Liver (tissue), 9 donors: ENCODE measurements around the gene SLC9C2. TPM values are rescaled to one million over a fixed set of nuclear protein-coding genes. Genes with fewer than 3 reads are reported as not detected.
"Not testable (repeated sequence)": the region's sequence is repeated elsewhere in the genome, so short reads cannot be mapped to it uniquely, and the experiment has no call there.

Experiments
- DNase-seq: peaks from one replicate; pipeline ENCODE4 v3.0.0-alpha.2; 2017; ENCODE audit warnings: low spot score
- H3K27ac ChIP-seq, 2 donors: one replicate each; pipeline ENCODE4 v1.7.0; 2013; ENCODE audit warnings: inconsistent platforms in 2 of 2, low read length in 2 of 2, control low read depth in 1 of 2, low read depth in 1 of 2, mild to moderate bottlenecking in 1 of 2
- H3K27me3 ChIP-seq, 4 donors: one replicate each; pipeline versions ENCODE4 v1.6.1 to v1.7.0; 2013; ENCODE audit warnings: low read length in 3 of 4, inconsistent platforms in 1 of 4, mild to moderate bottlenecking in 1 of 4, moderate library complexity in 1 of 4; ENCODE audit not compliant: control insufficient read depth in 4 of 4, insufficient read depth in 4 of 4
- H3K36me3 ChIP-seq, 4 donors: one replicate each; pipeline versions ENCODE4 v1.6.1 to v1.7.0; 2013; ENCODE audit warnings: low read length in 3 of 4, mild to moderate bottlenecking in 3 of 4, low read depth in 1 of 4, moderate library complexity in 1 of 4; ENCODE audit not compliant: control insufficient read depth in 4 of 4, insufficient read depth in 3 of 4
- H3K4me1 ChIP-seq, 4 donors: one replicate each; pipeline versions ENCODE4 v1.6.1 to v1.7.0; 2013; ENCODE audit warnings: low read length in 3 of 4, mild to moderate bottlenecking in 3 of 4, moderate library complexity in 1 of 4; ENCODE audit not compliant: control insufficient read depth in 4 of 4, insufficient read depth in 4 of 4
- H3K4me3 ChIP-seq, 3 donors: one replicate each; pipeline versions ENCODE4 v1.6.1 to v1.7.0; 2013; ENCODE audit warnings: low read length in 3 of 3, control low read depth in 1 of 3, low read depth in 1 of 3, mild to moderate bottlenecking in 1 of 3
- H3K9ac ChIP-seq, 2 donors: one replicate each; pipeline ENCODE4 v1.7.0; 2013; ENCODE audit warnings: low read length in 2 of 2, mild to moderate bottlenecking in 2 of 2, moderate library complexity in 2 of 2, control low read depth in 1 of 2, low read depth in 1 of 2
- H3K9me3 ChIP-seq, 4 donors: one replicate each; pipeline versions ENCODE4 v1.6.1 to v1.7.0; 2013; ENCODE audit warnings: low read length in 3 of 4; ENCODE audit not compliant: control insufficient read depth in 4 of 4
- CTCF ChIP-seq: fragments of 150-350 bp; IDR thresholded peaks from 2 replicates; pipeline ENCODE4 v1.5.1; 2017; ENCODE audit warnings: improper control_type of control experiment, low read depth, low read length; ENCODE audit not compliant: missing input control
- GABPA ChIP-seq, 2 donors: IDR thresholded peaks in 1 of 2; conservative IDR thresholded peaks in 1 of 2; 2 replicates each; pipeline ENCODE4 v1.6.1; 2016; ENCODE audit warnings: antibody characterized with exemption in 2 of 2, mild to moderate bottlenecking in 1 of 2, moderate library complexity in 1 of 2
- NR2F2 ChIP-seq: IDR thresholded peaks from 2 replicates; pipeline ENCODE4 v1.6.1; 2016; ENCODE audit warnings: antibody characterized with exemption
- SP1 ChIP-seq: IDR thresholded peaks from 2 replicates; pipeline ENCODE4 v1.6.1; 2018; ENCODE audit warnings: antibody characterized with exemption, mild to moderate bottlenecking
- WGBS: extraction: QIAGEN DNeasy Blood & Tissue Kit; methylation state at CpG from one replicate; pipeline ENCODE4 v1.1.7; 2013; 5-methylcytosine and 5-hydroxymethylcytosine counted together
- polyA plus RNA-seq, 2 donors: library from polyadenylated mRNA; stranded (reverse) in 1 of 2; unstranded in 1 of 2; fragments of 200-250 nt in 1 of 2; fragments of >200 nt in 1 of 2; fragmentation: Nextera tagmentation in 1 of 2; extraction: Ambion mirVana in 1 of 2; gene quantifications; one replicate each; pipeline versions ENCODE4 v1.2.1 to v1.2.3, GENCODE V29; 2013 to 2015
- total RNA-seq, 2 donors: library from RNA; depleted of rRNA; stranded (reverse); fragments of >200 nt; gene quantifications; one replicate each; pipeline ENCODE4 v1.2.3, GENCODE V29; 2014
- TF ChIP-seq, protein P1 (sequence below): IDR thresholded peaks from 2 replicates; pipeline ENCODE4 v1.6.1; 2016; ENCODE audit warnings: antibody characterized with exemption, mild to moderate bottlenecking
- TF ChIP-seq, protein P2 (sequence below): IDR thresholded peaks from 2 replicates; pipeline ENCODE4 v1.6.1; 2016; ENCODE audit warnings: antibody characterized with exemption
- donor health status: healthy.
- donor health status: healthy.
- donor health status: healthy.
- donor health status: healthy.
- donor health status: healthy.

Gene SLC9C2
- total and polyA plus RNA-seq, 4 donors = not detected

DNA sequence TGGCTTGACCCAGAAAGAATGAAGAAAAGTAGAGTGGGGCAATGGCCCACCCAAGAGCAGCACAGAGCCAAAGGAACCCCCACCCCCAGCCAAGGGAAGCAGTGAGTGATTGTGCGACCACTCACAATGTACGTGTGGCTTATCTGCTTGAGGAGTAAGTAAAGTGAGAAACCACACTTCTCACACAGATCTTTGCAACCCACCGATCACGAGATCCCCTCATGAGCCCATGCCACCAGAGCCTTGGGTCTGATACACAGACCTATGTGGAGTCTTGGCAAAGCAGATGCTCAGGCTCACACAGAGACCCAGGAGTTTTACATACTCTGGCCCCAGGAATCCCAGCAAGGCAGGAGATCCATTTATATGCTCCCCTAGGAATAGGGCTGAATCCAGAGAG lies 14.0 kb upstream of the SLC9C2 start:
- no peak for DNase-seq
- Histone ChIP-seq H3K4me1 (no peaks in the 10 kb centered on the region), H3K27ac (no peak overlapping the region), H3K36me3 (no peaks in the 10 kb centered on the region), H3K9ac (no peak overlapping the region), H3K9me3 (peaks cover 0 to 14% (median 2%) of the 10 kb centered on the region in 4 donors), H3K27me3 (no peaks in the 10 kb centered on the region), H3K4me3 (no peak overlapping the region)
- WGBS = 89% methylated on average over 4 of the region's 4 CpGs
- no peak for TF ChIP-seq CTCF
- TF ChIP-seq GABPA (IDR thresholded peaks at IDR 0.05 in 1 of 2, conservative IDR thresholded peaks at IDR 0.05 in 1 of 2) = no peak
- TF ChIP-seq, protein P1, sequence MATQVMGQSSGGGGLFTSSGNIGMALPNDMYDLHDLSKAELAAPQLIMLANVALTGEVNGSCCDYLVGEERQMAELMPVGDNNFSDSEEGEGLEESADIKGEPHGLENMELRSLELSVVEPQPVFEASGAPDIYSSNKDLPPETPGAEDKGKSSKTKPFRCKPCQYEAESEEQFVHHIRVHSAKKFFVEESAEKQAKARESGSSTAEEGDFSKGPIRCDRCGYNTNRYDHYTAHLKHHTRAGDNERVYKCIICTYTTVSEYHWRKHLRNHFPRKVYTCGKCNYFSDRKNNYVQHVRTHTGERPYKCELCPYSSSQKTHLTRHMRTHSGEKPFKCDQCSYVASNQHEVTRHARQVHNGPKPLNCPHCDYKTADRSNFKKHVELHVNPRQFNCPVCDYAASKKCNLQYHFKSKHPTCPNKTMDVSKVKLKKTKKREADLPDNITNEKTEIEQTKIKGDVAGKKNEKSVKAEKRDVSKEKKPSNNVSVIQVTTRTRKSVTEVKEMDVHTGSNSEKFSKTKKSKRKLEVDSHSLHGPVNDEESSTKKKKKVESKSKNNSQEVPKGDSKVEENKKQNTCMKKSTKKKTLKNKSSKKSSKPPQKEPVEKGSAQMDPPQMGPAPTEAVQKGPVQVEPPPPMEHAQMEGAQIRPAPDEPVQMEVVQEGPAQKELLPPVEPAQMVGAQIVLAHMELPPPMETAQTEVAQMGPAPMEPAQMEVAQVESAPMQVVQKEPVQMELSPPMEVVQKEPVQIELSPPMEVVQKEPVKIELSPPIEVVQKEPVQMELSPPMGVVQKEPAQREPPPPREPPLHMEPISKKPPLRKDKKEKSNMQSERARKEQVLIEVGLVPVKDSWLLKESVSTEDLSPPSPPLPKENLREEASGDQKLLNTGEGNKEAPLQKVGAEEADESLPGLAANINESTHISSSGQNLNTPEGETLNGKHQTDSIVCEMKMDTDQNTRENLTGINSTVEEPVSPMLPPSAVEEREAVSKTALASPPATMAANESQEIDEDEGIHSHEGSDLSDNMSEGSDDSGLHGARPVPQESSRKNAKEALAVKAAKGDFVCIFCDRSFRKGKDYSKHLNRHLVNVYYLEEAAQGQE = no peak
- TF ChIP-seq SP1 = no peak

DNA sequence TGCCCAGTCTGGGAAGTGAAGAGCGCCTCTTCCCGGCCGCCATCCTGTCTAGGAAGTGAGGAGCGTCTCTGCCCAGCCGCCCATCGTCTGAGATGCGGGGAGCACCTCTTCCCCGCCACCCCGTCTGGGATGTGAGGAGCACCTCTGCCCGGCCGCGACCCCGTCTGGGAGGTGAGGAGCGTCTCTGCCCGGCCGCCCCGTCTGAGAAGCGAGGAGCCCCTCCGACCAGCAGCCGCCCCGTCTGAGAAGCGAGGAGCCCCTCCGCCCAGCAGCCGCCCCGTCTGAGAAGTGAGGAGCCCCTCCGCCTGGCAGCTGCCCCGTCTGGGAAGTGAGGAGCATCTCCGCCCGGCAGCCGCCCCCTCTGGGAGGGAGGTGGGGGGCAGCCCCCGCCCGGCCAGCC lies 10.2 kb upstream of the SLC9C2 start:
- not testable (repeated sequence) for H3K4me1 ChIP-seq, H3K4me3 ChIP-seq, DNase-seq, H3K27me3 ChIP-seq, H3K9ac ChIP-seq, H3K27ac ChIP-seq, H3K36me3 ChIP-seq, H3K9me3 ChIP-seq
- 93% methylated on average over 32 of the region's 32 CpGs for WGBS

GRCh38 chr1:173608503-173609216 lies 5.8 kb upstream of the SLC9C2 start:
- no peak for DNase-seq
- H3K9ac ChIP-seq = no peak overlapping the region
- no peak overlapping the region for H3K4me3 ChIP-seq
- H3K27ac ChIP-seq = no peak overlapping the region
- WGBS = 88% methylated on average over 4 of the region's 4 CpGs
- H3K4me1 ChIP-seq = no peaks in the 10 kb centered on the region
- H3K36me3 ChIP-seq = no peaks in the 10 kb centered on the region
- TF ChIP-seq, protein P2, sequence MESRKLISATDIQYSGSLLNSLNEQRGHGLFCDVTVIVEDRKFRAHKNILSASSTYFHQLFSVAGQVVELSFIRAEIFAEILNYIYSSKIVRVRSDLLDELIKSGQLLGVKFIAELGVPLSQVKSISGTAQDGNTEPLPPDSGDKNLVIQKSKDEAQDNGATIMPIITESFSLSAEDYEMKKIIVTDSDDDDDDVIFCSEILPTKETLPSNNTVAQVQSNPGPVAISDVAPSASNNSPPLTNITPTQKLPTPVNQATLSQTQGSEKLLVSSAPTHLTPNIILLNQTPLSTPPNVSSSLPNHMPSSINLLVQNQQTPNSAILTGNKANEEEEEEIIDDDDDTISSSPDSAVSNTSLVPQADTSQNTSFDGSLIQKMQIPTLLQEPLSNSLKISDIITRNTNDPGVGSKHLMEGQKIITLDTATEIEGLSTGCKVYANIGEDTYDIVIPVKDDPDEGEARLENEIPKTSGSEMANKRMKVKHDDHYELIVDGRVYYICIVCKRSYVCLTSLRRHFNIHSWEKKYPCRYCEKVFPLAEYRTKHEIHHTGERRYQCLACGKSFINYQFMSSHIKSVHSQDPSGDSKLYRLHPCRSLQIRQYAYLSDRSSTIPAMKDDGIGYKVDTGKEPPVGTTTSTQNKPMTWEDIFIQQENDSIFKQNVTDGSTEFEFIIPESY = no peak
- TF ChIP-seq NR2F2 (no peak), CTCF (no peak)
- TF ChIP-seq, protein P1 = no peak
- peaks cover 0 to 2% (median 0%) of the 10 kb centered on the region in 4 donors for H3K27me3 ChIP-seq
- no peaks in the 10 kb centered on the region for H3K9me3 ChIP-seq
